HepG2 (cell line): Measurements from ENCODE around the gene KCNIP4.

Experiments
- CC2D1A ChIP-seq: sonication (generic); formaldehyde crosslinking; IDR thresholded peaks from 2 replicates; pipeline ENCODE4 v1.8.1; 2023; ENCODE audit warnings: mild to moderate bottlenecking, missing genetic modification reagents
- EHMT2 ChIP-seq: fragments of 200-600 bp; sonication (generic); IDR thresholded peaks from 2 replicates; pipeline ENCODE4 v1.7.0; 2017; ENCODE audit warnings: antibody characterized with exemption, low read depth, low read length, borderline replicate concordance
- NONO ChIP-seq, 2 experiments: fragments of 450-650 bp in 1 of 2; sonication (generic) in 1 of 2; formaldehyde crosslinking in 1 of 2; IDR thresholded peaks in 1 of 2; conservative IDR thresholded peaks in 1 of 2; 2 replicates each; pipeline versions ENCODE4 v1.6.1 to v1.8.0; 2017 to 2022; ENCODE audit warnings: mild to moderate bottlenecking in 1 of 2, missing genetic modification reagents in 1 of 2, moderate library complexity in 1 of 2
- ZBTB25 ChIP-seq: IDR thresholded peaks from 2 replicates; pipeline ENCODE4 v1.6.1; 2018; ENCODE audit warnings: missing genetic modification reagents
- ZFX ChIP-seq: sonication (generic); formaldehyde crosslinking; IDR thresholded peaks from 2 replicates; pipeline ENCODE4 v1.4.0; 2020; ENCODE audit warnings: mild to moderate bottlenecking, low read depth, missing genetic modification reagents, moderate library complexity
- ZNF737 ChIP-seq: sonication (generic); formaldehyde crosslinking; IDR thresholded peaks from 2 replicates; pipeline ENCODE4 v1.5.0; 2020; ENCODE audit warnings: missing genetic modification reagents, mild to moderate bottlenecking, borderline replicate concordance
- TF ChIP-seq, protein P1 (sequence below): sonication (generic); formaldehyde crosslinking; IDR thresholded peaks from 2 replicates; pipeline ENCODE4 v1.4.0; 2020; ENCODE audit warnings: missing genetic modification reagents; ENCODE audit errors: not compliant biosample characterization
- TF ChIP-seq, protein P2 (sequence below): sonication (generic); formaldehyde crosslinking; IDR thresholded peaks from 2 replicates; pipeline ENCODE4 v1.5.0; 2020; ENCODE audit warnings: mild to moderate bottlenecking, missing genetic modification reagents, moderate library complexity

DNA sequence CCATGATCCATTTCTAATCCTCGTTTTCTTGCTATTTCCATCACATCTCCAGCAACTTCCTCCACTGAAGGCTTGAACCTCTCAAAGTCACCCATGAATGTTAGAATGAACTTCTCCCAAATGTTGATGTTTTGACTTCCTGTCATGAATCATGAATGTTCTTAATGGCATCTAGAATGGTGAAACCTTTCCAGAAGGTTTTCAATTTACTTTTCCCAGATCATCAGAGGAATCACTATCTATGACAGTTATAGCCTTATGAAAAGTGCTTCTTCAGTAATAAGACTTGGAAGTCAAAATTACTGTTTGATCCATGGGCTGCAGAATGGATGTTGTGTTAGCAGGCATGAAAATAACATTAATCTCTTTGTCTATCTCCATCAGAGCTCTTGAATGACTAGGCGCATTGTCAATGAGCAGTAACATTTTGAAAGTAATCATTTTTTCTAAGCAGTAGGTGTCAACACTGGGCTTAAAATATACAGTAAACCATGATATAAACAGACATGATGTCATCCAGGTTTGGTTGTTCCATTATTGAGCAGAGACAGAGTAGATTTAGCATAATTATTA lies 268.2 kb downstream of the KCNIP4 start:
- no peak for TF ChIP-seq EHMT2
- TF ChIP-seq ZBTB25 (CRISPR knock-in tag), result no peak
- TF ChIP-seq NONO (IDR thresholded peaks at IDR 0.05), result no peak
- TF ChIP-seq NONO (CRISPR knock-in tag; conservative IDR thresholded peaks at IDR 0.05), result no peak
- TF ChIP-seq ZNF737 (CRISPR knock-in tag), result no peak
- no peak for TF ChIP-seq CC2D1A
- TF ChIP-seq ZFX (CRISPR knock-in tag), result no peak
- TF ChIP-seq, protein P1, sequence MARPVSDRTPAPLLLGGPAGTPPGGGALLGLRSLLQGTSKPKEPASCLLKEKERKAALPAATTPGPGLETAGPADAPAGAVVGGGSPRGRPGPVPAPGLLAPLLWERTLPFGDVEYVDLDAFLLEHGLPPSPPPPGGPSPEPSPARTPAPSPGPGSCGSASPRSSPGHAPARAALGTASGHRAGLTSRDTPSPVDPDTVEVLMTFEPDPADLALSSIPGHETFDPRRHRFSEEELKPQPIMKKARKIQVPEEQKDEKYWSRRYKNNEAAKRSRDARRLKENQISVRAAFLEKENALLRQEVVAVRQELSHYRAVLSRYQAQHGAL (CRISPR knock-in tag), result no peak
- TF ChIP-seq, protein P2, sequence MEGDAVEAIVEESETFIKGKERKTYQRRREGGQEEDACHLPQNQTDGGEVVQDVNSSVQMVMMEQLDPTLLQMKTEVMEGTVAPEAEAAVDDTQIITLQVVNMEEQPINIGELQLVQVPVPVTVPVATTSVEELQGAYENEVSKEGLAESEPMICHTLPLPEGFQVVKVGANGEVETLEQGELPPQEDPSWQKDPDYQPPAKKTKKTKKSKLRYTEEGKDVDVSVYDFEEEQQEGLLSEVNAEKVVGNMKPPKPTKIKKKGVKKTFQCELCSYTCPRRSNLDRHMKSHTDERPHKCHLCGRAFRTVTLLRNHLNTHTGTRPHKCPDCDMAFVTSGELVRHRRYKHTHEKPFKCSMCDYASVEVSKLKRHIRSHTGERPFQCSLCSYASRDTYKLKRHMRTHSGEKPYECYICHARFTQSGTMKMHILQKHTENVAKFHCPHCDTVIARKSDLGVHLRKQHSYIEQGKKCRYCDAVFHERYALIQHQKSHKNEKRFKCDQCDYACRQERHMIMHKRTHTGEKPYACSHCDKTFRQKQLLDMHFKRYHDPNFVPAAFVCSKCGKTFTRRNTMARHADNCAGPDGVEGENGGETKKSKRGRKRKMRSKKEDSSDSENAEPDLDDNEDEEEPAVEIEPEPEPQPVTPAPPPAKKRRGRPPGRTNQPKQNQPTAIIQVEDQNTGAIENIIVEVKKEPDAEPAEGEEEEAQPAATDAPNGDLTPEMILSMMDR, result no peak
